ENCODE results near the gene MRPS26.

DNA sequence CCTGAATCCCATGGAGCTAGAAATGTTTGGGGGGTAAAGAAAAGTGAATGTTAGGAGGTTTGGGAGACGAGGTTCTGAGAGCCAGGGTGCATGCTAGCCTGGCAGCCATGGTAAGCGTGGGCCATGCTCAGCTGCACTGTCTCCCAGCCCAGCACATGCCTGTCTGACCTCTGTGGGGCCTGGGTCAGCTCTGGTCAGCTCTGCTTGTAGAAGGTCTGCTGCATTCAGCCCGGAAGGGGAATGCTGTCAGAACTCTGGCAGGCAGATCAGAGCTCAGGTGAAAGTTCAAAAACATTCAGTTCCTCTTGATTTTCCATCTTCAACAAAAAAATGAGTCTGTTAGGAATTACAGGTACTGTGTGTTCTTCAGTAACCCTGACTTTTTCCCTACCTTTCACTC lies 8.2 kb upstream of the MRPS26 start:
- no peak for TF ChIP-seq POLR2A (IDR thresholded peaks at IDR 0.05; ENCODE audit: insufficient read depth in 1 of 2, low read depth in 2 of 2, low read length in 2 of 2)
- no peak for TF ChIP-seq CERS6 (CRISPR knock-in tag; IDR thresholded peaks at IDR 0.05)
- TF ChIP-seq, protein P1, sequence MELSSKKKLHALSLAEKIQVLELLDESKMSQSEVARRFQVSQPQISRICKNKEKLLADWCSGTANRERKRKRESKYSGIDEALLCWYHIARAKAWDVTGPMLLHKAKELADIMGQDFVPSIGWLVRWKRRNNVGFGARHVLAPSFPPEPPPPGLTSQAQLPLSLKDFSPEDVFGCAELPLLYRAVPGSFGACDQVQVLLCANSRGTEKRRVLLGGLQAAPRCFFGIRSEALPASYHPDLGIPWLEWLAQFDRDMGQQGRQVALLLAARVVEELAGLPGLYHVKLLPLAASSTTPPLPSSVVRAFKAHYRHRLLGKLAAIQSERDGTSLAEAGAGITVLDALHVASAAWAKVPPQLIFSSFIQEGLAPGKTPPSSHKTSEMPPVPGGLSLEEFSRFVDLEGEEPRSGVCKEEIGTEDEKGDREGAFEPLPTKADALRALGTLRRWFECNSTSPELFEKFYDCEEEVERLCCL (CRISPR knock-in tag; IDR thresholded peaks at IDR 0.05; ENCODE audit: borderline replicate concordance), result no peak
